Keratinocyte (primary cell): ENCODE results near the gene ALS2CL.

Source experiments
- CTCF ChIP-seq, 3 experiments: IDR thresholded peaks in 1 of 3; conservative IDR thresholded peaks in 1 of 3; optimal IDR thresholded peaks in 1 of 3; 2 replicates in 2 of 3; 3 replicates in 1 of 3; pipeline versions ENCODE3 to v1.5.1; 2011; ENCODE audit warnings: low read length in 3 of 3, mild to moderate bottlenecking in 3 of 3, moderate library complexity in 2 of 3, control low read depth in 1 of 3, inconsistent platforms in 1 of 3; ENCODE audit not compliant: insufficient read depth in 2 of 3; ENCODE audit errors: extremely low read depth in 1 of 3
- EZH2 ChIP-seq: IDR thresholded peaks from one replicate; pipeline ENCODE4 v1.6.1; 2012; ENCODE audit warnings: inconsistent platforms, mild to moderate bottlenecking, low read length, moderate library complexity

- TF ChIP-seq CTCF (optimal IDR thresholded peaks at IDR 0.05 in 1 of 3, IDR thresholded peaks at IDR 0.05 in 1 of 3, conservative IDR thresholded peaks at IDR 0.05 in 1 of 3; ENCODE audit: extremely low read depth in 1 of 3, insufficient read depth in 2 of 3, low read length in 3 of 3) = no peak
- TF ChIP-seq EZH2 = no peak
Measured at GRCh38 chr3:46721009-46721408, 27.5 kb upstream of the ALS2CL start.
